Measurements from ENCODE around the gene SPATA6.

GRCh38 chr1:48415050-48415449 is 57.0 kb downstream of the SPATA6 start:
- TF ChIP-seq ZC3H10 (CRISPR knock-in tag; IDR thresholded peaks at IDR 0.05): no peak
- TF ChIP-seq PATZ1 (CRISPR knock-in tag; IDR thresholded peaks at IDR 0.05; ENCODE audit: borderline replicate concordance): no peak
- TF ChIP-seq CSDC2 (CRISPR knock-in tag; IDR thresholded peaks at IDR 0.05): no peak

Measured in SK-N-SH treated with all-trans-retinoic acid at 6 μM for 48 hours (cell line).